ENCODE measurements around the gene PLPPR3.

DNA sequence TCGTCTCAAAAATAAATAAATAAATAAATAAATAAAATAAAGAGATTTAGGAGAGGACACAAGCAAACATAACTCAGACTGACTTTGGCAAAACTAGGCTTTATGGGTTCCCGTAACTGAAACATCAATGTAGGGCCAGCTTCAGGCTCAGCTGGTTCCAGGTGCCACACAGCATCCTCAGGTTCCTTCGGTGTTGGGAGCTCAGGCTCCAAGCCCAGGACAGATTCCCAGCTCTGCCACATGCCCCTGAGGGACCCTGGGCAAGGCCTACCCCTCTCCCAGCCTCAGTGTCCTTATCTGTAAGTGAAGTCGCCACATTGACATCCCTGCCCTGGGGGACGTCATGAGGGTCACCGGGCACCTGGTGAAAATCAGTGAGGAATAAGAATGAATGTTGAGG, 52.1 kb downstream of the PLPPR3 start:
- no peak for TF ChIP-seq HOXA7 (CRISPR knock-in tag; IDR thresholded peaks at IDR 0.05; ENCODE audit: borderline replicate concordance)
- TF ChIP-seq, protein P1, sequence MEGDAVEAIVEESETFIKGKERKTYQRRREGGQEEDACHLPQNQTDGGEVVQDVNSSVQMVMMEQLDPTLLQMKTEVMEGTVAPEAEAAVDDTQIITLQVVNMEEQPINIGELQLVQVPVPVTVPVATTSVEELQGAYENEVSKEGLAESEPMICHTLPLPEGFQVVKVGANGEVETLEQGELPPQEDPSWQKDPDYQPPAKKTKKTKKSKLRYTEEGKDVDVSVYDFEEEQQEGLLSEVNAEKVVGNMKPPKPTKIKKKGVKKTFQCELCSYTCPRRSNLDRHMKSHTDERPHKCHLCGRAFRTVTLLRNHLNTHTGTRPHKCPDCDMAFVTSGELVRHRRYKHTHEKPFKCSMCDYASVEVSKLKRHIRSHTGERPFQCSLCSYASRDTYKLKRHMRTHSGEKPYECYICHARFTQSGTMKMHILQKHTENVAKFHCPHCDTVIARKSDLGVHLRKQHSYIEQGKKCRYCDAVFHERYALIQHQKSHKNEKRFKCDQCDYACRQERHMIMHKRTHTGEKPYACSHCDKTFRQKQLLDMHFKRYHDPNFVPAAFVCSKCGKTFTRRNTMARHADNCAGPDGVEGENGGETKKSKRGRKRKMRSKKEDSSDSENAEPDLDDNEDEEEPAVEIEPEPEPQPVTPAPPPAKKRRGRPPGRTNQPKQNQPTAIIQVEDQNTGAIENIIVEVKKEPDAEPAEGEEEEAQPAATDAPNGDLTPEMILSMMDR (tag by site-specific recombination; IDR thresholded peaks at IDR 0.05): no peak
- TF ChIP-seq ZNF138 (tag by site-specific recombination; IDR thresholded peaks at IDR 0.05; ENCODE audit: borderline replicate concordance): no peak
- no peak for TF ChIP-seq YY1 (tag by site-specific recombination; IDR thresholded peaks at IDR 0.05)
- no peak for TF ChIP-seq ZNF114 (tag by site-specific recombination; IDR thresholded peaks at IDR 0.05)
- no peak for TF ChIP-seq ZBTB8A (tag by site-specific recombination; IDR thresholded peaks at IDR 0.05)
- TF ChIP-seq, protein P2, sequence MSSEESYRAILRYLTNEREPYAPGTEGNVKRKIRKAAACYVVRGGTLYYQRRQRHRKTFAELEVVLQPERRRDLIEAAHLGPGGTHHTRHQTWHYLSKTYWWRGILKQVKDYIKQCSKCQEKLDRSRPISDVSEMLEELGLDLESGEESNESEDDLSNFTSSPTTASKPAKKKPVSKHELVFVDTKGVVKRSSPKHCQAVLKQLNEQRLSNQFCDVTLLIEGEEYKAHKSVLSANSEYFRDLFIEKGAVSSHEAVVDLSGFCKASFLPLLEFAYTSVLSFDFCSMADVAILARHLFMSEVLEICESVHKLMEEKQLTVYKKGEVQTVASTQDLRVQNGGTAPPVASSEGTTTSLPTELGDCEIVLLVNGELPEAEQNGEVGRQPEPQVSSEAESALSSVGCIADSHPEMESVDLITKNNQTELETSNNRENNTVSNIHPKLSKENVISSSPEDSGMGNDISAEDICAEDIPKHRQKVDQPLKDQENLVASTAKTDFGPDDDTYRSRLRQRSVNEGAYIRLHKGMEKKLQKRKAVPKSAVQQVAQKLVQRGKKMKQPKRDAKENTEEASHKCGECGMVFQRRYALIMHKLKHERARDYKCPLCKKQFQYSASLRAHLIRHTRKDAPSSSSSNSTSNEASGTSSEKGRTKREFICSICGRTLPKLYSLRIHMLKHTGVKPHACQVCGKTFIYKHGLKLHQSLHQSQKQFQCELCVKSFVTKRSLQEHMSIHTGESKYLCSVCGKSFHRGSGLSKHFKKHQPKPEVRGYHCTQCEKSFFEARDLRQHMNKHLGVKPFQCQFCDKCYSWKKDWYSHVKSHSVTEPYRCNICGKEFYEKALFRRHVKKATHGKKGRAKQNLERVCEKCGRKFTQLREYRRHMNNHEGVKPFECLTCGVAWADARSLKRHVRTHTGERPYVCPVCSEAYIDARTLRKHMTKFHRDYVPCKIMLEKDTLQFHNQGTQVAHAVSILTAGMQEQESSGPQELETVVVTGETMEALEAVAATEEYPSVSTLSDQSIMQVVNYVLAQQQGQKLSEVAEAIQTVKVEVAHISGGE (tag by site-specific recombination; conservative IDR thresholded peaks at IDR 0.05; ENCODE audit: low read depth): no peak
- TF ChIP-seq SP7 (tag by site-specific recombination; IDR thresholded peaks at IDR 0.05): no peak
- TF ChIP-seq BCL11B (tag by site-specific recombination; IDR thresholded peaks at IDR 0.05; ENCODE audit: low read depth): no peak

Data from HEK293 (cell line).